ENCODE data around the gene CETN3. TPM values are rescaled to one million over a fixed set of nuclear protein-coding genes. Genes with fewer than 3 reads are reported as not detected.

The CETN3 gene
- total and polyA plus RNA-seq, 9 of the 15 experiments (the other 6 are each of a cell fraction or from before 2014, with no cell fraction given): 43.3 to 113 (median 82.4) TPM

DNA sequence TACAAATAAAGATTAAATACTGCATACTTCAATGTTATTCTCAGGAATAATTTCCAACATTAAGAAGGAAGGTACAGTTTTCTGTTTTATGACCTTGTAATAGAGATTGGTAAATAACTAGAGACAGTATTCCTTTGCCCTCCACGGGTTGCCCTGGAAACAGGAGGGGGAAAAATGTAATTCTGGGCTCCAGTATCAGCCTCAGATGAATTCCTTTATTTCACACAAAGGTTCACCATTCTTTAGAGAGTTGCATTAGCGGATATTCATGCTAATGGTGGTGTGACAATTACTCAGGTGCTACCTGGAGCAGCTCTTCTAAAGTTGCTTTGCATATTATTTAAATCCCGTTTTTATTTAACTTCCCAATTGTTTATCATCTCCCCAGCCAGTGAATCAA, 42.6 kb downstream of the CETN3 start:
- Histone ChIP-seq H3K4me3 (no peak overlapping the region), H3K4me2 (ENCODE audit: insufficient read depth, low read length) (no peak overlapping the region), H3K9ac (ENCODE audit: insufficient read depth in 1 of 2, low read depth in 2 of 2, low read length in 2 of 2) (no peak overlapping the region), H3K36me3 (ENCODE audit: control insufficient read depth, insufficient read depth, low read length) (no peaks in the 10 kb centered on the region), H3K27ac (ENCODE audit: extremely low read depth, low read depth, low read length) (no peak overlapping the region), H3K9me3 (replicated peaks; ENCODE audit: control insufficient read depth, insufficient read depth, low read depth, low read length) (no peaks in the 10 kb centered on the region), H3K4me1 (replicated peaks in 1 of 2; ENCODE audit: control insufficient read depth in 2 of 2, insufficient read depth in 2 of 2, low read length in 2 of 2) (no peaks in the 10 kb centered on the region), H2AFZ (ENCODE audit: low read depth, low read length) (no peak overlapping the region), H3K9me1 (ENCODE audit: control insufficient read depth, insufficient read depth, low read length) (no peaks in the 10 kb centered on the region), H4K20me1 (replicated peaks; ENCODE audit: control insufficient read depth, insufficient read depth, low read length) (no peaks in the 10 kb centered on the region), H3K27me3 (ENCODE audit: control insufficient read depth in 2 of 2, insufficient read depth in 2 of 2, low read length in 2 of 2) (no peaks in the 10 kb centered on the region; a peak in 1 of 5 replicates), H3K79me2 (ENCODE audit: control insufficient read depth, insufficient read depth, low read length) (no peaks in the 10 kb centered on the region)
- WGBS (ENCODE audit: insufficient coverage, low coverage, missing lambda C conversion rate): 0% methylated on average over 3 of the region's 3 CpGs
- in situ Hi-C loops (cut with MboI) (no loop called here), intact Hi-C loops (cut with micrococcal nuclease) (no loop called here)
- no TSS peak for BruUV-seq (replicated peaks)
- POLR2A ChIA-PET: no interaction called here
- FAIRE-seq (no peak), ATAC-seq (no peak), DNase-seq (ENCODE audit: extremely low read depth in 1 of 4, low spot score in 3 of 4) (no peak)
- TF ChIP-seq ZNF512 (tag; IDR thresholded peaks at IDR 0.05) (no peak), CXXC5 (CRISPR knock-in tag; IDR thresholded peaks at IDR 0.05) (no peak), CEBPG (CRISPR knock-in tag; IDR thresholded peaks at IDR 0.05) (no peak), CEBPG (tag; conservative IDR thresholded peaks at IDR 0.05 in 1 of 2, IDR thresholded peaks at IDR 0.05 in 1 of 2) (no peak), HNRNPUL1 (IDR thresholded peaks at IDR 0.05; ENCODE audit: low read length) (no peak)
- CTCF ChIA-PET (ENCODE audit: low intra/inter-chr PET ratio): no interaction called here

DNA sequence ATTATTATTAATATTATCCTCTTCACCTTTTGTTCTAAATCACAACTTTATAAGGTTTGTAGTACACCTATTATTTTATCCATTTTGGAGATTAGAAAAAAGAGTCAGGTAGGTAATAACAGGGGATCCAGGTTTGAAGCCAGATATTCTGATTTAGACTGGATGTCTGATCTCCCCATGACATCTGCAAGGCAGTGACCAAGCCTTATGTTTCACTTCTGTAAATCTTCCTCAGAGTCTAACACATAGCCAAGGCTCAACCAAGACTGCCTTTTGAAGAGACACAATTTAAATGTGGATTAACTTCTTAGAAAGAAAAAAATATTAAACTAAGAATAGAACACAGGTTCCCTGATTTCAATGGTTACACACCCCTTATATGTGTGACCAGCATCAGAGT, 44.2 kb downstream of the CETN3 start:
- H4K20me1 ChIP-seq (replicated peaks; ENCODE audit: control insufficient read depth, insufficient read depth, low read length): no peaks in the 10 kb centered on the region
- no TSS peak for BruUV-seq (replicated peaks)
- no peak for ATAC-seq
- FAIRE-seq: no peak
- DNase-seq (ENCODE audit: extremely low read depth in 1 of 4, low spot score in 3 of 4): no peak
- H3K9ac ChIP-seq (ENCODE audit: insufficient read depth in 1 of 2, low read depth in 2 of 2, low read length in 2 of 2): no peak overlapping the region
- H3K27ac ChIP-seq (ENCODE audit: extremely low read depth, low read depth, low read length): no peak overlapping the region
- no peaks in the 10 kb centered on the region for H3K9me1 ChIP-seq (ENCODE audit: control insufficient read depth, insufficient read depth, low read length)
- no peak overlapping the region for H3K4me3 ChIP-seq
- H3K4me2 ChIP-seq (ENCODE audit: insufficient read depth, low read length): no peak overlapping the region
- no peaks in the 10 kb centered on the region for H3K4me1 ChIP-seq (replicated peaks in 1 of 2; ENCODE audit: control insufficient read depth in 2 of 2, insufficient read depth in 2 of 2, low read length in 2 of 2)
- POLR2A ChIA-PET: no interaction called here
- CTCF ChIA-PET (ENCODE audit: low intra/inter-chr PET ratio): no interaction called here
- H3K9me3 ChIP-seq (replicated peaks; ENCODE audit: control insufficient read depth, insufficient read depth, low read depth, low read length): no peaks in the 10 kb centered on the region
- H3K27me3 ChIP-seq (ENCODE audit: control insufficient read depth in 2 of 2, insufficient read depth in 2 of 2, low read length in 2 of 2): no peaks in the 10 kb centered on the region; a peak in 1 of 5 replicates
- H2AFZ ChIP-seq (ENCODE audit: low read depth, low read length): no peak overlapping the region
- H3K79me2 ChIP-seq (ENCODE audit: control insufficient read depth, insufficient read depth, low read length): no peaks in the 10 kb centered on the region
- in situ Hi-C loops (cut with MboI): no loop called here
- no peaks in the 10 kb centered on the region for H3K36me3 ChIP-seq (ENCODE audit: control insufficient read depth, insufficient read depth, low read length)
- intact Hi-C loops (cut with micrococcal nuclease): no loop called here
- TF ChIP-seq, protein P1, sequence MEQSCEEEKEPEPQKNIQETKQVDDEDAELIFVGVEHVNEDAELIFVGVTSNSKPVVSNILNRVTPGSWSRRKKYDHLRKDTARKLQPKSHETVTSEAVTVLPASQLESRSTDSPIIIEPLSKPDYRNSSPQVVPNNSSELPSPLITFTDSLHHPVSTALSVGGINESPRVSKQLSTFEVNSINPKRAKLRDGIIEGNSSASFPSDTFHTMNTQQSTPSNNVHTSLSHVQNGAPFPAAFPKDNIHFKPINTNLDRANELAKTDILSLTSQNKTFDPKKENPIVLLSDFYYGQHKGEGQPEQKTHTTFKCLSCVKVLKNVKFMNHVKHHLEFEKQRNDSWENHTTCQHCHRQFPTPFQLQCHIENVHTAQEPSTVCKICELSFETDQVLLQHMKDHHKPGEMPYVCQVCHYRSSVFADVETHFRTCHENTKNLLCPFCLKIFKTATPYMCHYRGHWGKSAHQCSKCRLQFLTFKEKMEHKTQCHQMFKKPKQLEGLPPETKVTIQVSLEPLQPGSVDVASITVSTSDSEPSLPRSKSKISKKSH (CRISPR knock-in tag; IDR thresholded peaks at IDR 0.05): no peak
- TF ChIP-seq MTA3 (IDR thresholded peaks at IDR 0.05; ENCODE audit: borderline replicate concordance) (no peak), MTF1 (CRISPR knock-in tag; IDR thresholded peaks at IDR 0.05; ENCODE audit: borderline replicate concordance) (no peak)

Data from K562 (cell line).